HG03159 (cell line): ENCODE measurements around the gene DNAJB13.

Source experiments
- ATAC-seq: cut with Tn5 transposase; IDR thresholded peaks from one replicate; pipeline ENCODE4 v1.9.1; 2021; ENCODE audit warnings: mild to moderate bottlenecking, moderate library complexity; ENCODE audit not compliant: unreplicated experiment

DNAJB13 gene

DNA sequence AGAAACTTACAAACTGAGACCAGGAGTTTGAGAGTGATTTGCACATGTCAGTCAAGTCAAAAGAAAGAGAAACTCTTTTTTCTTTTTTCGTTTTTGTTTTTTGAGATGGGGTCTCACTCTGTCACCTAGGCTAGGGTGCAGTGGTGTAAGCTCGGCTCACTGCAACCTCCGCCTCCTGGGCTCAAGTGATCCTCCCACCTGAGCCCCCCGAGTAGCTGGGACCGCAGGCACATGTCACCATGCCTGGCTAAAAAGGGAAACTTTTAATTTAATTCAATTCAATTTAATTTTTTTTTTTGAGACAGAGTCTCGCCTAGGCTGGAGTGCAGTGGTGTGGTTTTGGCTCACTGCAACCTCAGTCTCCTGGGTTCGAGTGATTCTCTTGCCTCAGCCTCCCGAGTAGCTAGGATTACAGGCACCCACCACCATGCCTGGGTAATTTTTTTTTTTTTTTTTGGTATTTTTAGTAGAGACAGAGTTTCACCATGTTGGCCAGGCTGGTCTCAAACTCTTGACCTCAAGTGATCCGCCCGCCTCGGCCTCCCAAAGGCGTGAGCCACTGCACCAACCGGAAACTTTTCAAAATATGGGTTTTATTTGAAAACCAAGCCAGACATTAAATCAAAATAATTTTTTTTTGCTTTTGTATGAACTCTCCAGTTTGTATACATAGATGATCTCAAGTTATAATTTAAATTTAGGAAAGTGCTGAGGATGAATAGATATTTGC is 48.2 kb downstream of the DNAJB13 start:
- ATAC-seq = no peak

DNA sequence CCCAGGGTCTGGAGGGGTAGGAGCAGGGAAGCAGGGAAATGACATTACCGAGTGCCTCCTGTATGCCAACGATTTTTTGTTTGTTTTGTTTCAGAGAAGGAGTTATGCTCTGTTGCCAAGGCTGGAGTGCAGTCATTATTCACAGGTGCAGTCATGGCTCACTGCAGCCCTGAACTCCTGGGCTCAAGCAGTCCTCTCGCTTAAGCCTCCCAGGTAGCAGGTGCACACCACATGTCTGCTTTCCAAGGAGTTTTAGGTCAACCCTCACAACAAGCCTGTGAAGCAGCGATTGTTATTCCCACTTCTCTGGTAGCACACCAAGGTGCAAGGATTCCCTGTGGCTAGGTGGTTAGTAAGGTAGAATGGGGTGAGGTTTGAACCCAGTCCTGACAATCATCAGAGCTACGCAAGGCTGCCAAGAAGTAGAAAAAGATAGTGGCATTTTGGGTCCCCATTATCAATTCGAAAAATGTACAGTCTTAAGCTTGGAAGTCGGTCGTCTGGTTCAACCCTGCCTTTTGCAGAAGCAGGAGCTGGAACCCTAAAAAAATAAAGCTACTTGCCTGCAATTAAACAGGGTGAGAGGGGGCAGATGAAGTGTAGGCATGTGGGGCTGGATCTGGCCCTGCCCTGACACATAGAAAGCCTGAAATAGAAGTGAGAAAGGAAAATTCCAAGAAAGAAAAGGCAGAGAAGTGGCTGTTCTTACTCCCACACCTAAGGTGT is 48.9 kb downstream of the DNAJB13 start:
- no peak for ATAC-seq

DNA sequence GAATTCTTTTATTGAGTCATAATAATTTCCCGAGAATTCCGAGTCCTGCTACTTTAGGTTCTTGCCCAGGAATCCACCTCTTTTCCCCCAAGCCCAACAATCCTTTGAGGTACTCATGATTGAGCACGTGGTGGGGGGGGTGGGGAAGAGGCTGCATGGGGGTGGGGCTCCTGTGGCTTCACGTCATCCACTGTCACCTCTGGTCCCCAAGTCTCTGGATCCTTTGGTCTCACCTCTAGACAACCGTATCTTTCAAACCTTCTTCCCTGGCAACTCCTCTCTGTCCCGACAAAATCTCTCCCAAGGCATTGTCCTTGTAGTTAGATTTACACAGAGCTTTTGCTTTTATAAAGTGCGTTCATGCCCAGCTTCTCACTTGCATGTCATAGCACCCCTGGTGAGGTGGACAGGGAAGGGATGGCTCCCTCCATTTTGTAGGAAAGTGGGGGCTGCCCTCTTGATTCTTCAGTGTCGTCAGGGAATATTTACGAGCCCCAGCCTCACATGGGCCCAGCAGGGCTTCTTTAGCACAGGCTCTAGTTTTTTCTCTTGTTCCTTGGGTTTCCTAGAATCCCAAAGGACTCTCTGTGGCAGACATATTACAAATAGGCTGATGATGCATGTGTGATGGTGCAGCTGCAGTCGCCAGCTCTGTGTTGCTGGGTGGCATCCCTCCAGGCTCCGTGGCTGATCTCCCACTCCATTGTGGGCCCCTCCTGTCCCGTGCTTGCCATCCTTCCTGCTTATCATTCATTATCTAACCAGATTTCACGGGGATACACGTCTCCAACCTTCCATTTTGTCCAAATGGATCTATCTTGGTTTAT is 49.7 kb downstream of the DNAJB13 start:
- ATAC-seq = no peak

DNA sequence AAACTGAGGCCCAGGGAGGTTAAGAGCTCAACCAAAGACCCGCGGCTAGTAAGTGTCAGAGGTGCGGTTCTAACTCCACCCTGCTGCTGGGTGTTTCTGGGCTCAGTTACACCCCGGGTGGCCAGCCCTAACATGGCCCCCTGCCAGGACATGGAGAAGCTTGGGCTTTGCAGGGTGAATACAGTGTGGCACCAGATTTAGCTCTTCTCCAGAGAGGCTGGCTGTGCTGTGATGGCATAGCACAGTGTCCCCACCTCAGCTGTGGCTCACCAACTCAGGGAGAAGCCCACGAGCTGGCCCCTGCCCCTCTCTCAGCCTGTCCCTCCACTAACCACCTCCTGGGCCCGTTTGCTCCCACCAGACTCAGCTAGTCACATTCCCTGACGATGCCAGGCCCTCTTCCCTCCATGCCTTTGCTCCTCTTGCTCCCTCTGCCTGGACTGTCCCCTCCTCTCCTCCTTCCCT is 51.0 kb downstream of the DNAJB13 start:
- ATAC-seq = no peak

DNA sequence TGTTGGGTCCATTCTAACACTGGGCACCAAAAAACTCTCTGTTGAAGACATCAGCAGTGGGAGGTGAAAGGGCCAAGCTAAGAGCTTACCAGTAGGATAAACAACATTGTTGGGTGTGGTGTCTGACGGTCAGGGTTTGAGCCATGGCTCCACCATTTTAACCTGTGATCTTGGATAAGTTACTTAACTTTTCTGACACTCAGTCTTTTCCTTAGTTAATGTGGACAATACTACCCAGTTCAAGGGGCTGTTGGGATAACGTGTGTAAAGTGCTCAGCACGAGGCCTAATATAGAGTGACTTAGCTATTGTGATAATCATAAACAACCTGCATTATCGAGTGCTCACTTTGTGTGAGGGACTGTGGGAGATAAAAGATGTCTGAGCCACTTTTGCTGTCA is 52.0 kb downstream of the DNAJB13 start:
- ATAC-seq = no peak

DNA sequence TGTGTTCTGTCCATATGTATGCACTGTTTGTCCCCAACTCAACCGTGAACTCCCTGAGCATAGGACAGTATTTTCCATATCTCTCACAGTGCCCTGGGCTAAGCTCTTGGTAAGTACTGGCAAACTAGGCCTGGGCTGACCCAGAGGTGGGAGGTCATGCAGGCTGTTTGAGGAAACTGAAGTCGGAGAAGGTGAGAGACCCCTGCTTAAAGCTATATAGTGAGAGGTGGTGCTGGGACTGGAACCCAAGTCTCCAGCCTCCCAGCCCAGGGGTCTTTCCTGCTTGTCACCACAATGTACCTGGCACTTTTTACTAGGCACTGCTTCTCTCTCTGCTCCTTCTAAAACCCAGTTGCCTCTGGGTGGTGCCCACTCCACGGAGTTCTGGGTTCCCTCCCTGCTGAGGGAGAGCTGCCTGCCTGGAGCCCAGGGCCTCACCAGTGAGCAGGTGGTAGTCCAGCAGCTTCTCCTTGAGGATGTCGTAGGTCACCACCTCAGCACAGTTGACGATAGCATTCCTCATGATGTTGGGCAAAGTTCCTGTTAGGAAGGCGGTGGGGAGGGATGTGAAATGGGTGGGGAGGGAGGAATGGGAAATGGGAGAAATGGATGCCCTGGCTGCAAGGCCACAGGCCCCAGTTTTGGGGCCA is 53.3 kb downstream of the DNAJB13 start:
- no peak for ATAC-seq

DNA sequence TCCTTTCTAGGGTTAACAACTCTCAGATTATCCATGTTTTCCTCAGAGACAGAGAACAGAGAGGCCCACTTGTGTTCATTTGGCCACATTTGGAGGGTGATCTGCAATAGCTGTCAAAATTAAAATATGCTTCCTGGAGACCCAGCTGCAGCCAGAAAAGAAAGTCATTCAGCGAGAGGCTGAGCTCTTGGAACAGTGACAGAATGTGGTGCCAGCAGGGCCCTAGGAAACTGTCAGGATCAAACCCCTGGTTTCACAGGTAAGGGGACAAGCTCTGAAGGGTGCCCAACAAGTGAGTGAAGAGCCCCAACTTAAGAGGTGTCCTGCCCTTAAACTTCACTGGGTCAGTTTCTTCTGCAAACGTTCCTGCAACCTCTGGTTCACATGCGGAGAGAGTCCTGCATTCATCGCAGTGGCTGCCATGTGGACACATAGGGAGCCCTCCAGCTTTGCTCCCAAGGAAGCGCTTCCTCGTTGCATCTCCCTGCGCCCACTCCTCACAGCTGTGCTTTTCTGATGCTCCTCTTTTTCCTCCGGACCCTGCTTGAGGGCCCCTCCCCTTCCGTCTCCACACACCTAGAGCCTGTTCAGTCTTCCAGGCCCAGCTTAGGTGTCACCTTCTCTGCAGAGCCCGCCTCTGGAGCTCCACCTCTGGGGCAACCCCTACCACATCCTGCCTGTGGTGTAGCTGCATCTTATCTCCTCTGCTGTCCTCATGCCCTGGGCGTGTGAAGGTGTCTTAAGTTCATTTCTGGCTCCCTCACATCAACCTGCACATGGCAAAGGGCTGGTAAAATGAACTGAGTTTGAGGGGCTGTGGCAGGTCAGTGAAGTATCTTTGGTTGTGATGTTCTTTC is 54.2 kb downstream of the DNAJB13 start:
- ATAC-seq = no peak

DNA sequence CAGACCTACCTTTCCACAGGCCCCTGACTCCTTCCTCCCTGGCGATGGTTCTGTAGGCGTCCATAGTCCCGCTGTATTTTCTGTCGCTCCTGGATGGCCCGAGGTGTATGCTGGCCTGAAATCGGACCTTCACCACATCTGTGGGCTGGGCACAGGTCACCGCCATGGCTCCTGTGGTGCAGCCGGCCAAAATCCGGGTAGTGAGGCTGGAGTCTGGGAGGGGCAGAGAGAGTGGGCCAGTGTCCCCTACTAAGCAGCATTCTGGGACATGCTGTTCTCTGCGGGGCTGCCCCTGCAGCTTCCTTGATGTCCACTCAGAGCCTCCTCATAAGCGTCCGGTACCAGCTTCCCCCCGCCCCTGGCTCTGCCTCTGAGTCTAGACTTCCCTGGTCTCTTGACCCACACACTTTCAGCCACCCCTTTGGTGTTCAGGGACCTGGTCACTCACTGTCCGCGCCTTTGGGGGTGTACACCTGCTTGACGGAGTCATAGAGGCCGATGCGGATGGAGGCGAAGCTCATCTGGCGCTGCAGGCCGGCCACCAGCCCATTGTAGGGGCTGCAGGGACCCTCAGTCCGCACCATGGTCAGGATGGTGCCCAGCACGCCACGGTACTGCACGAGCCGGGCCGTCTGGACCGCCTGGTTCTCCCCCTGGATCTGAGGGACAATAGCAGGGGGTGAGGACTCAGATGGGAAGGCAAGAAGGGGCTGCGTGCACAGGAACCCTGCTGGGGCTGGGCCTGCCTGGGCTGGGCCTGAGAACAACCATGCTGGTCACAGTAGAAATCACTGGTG is 55.1 kb downstream of the DNAJB13 start:
- no peak for ATAC-seq

DNA sequence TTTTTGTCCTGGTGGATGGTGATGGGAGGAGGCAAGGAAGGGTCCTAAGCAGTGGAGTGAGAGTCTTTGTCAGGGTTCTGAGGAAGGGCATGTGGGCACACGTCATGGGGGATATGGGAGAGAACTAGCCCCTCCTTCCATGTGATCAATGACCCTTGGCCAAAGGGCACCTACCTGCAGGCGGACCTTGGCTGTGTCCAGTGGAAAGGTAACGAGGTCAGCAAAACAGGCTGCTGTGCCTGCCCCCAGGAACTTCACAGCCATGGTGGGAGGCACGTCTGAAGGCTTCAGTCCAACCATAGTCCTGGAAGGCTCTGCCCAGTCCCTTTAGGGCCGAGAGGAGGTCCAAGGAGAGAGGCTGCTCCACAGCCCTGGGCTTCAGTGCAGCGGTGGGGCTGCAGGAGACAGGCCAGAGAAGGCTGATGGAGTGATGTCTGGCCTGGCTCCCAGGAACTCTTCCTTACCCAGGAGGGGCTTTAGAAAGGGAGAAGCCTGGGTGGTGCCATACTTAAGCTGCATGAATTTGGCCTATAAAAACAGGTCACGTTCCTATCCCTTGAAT is 56.0 kb downstream of the DNAJB13 start:
- no peak for ATAC-seq

DNA sequence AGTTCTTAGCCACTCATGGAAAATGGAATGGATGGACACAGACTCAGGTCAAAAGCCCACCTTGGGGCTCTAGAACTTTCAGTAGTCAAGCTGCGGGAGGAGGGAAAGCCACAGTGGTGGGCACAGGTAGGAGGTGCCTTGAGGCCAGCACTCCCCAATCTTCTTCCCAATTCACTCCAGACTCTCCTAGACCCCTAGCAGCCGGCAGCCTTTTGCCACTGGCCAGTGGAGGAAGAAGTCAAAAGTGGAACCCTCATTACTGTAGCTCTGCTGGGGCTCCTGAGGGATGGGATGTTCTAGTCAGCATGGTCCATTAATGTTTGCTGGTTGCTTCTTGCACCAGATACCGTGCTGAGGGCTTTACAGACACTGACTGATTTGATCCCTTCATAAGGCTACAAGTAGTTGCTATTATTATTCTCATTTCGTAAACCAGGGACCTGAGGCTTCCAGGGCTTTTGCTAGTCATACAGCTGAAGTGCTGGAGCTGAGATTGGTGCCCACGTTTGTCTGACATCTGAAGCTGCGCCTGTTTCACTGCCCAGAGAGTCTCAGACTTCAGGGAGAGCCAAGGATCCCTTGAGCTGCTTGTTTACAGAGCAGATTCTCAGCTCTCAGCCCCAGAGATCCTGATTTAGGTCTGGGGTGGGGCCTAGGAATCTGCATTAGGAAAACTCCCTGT is 57.0 kb downstream of the DNAJB13 start:
- no peak for ATAC-seq

DNA sequence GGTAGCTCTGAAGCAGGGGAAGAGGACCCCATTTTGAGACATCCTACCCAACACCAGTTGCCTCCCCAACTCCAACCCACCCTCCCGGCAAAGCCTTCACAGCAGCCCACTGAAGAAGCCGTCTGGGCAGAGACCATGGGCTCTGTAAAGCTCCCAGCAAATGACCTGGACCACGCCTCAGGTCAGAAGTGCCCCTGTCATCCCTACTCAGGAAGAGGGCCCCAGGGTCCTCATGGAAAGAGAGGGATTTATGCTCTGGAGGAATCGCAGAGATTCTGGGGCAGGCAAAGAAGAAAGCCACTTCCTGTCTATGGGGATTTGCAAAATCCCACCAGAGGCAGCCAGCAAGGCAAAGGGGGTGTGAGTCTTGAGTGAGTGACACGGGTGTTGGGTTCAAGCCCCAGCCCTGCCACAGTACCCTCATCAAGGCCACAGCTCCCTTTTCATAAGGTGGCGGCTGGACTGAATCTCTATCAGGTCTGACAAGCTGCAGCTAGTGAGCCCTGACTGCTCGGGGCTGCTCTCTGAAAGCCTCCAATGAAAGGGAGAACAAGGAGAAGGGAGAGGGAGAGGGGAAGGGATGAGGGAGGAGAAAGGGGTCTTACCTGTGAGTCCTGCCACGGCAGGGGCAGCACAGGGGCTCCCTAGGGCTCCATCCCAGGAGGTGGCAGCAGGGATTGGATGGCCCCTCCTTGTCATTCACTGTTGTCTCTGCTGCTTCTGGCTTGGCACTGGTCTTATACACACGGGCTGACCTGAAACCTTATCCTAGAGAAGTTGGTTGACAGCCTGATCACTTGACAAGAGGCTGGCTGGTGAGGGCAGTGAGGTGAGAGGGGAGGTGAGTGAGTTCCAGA is 57.8 kb downstream of the DNAJB13 start, which contains the start of gene UCP3:
TSS of gene UCP3 (minus strand) at position 713 of the 857 bp plus-strand sequence. CDS start 2,043 bp downstream, outside the sequence.
- ATAC-seq = no peak

DNA sequence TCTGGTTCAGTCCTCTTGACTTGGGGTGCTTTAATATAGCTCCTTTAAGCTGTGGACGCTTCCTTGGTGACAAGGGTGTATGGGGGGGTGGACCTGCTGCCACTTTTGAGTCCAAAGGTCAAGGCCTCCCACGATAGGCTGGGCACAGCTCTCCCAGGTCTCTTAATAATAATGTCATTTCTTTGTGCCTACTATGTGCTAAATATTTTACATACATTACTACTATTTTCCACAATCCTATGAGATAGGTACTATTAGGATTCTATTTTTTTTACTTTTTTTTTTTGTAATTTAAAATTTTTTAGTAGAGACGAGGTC is 58.4 kb downstream of the DNAJB13 start:
- no peak for ATAC-seq

DNA sequence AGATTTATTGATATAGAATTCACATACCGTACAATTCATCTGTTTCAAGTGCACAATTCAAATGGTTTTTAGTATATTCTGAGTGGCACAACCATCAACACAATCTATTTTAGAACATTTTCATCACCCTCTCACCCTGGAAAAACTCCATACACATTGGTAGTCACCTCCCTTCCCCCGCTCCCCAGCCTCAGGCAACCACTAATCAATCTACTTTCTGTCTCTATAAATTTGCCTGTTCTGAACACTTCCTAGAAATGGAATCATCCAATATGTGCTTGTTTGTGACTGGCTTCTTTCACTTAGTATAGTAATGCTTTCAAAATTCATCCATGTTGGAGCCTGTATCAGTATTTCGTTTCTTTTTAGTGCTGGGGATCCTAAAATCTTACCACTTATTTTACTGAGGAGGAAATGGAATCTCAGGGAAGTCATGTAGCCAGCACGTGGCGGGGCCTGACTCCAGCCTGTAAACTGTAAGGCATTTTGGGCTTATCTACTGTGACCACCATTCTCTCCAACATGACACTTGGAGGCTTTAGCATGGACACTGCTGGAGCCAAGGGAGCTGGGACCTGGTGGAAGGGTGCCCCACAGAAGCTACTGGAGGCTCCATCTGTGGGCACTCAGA is 59.0 kb downstream of the DNAJB13 start:
- no peak for ATAC-seq

DNA sequence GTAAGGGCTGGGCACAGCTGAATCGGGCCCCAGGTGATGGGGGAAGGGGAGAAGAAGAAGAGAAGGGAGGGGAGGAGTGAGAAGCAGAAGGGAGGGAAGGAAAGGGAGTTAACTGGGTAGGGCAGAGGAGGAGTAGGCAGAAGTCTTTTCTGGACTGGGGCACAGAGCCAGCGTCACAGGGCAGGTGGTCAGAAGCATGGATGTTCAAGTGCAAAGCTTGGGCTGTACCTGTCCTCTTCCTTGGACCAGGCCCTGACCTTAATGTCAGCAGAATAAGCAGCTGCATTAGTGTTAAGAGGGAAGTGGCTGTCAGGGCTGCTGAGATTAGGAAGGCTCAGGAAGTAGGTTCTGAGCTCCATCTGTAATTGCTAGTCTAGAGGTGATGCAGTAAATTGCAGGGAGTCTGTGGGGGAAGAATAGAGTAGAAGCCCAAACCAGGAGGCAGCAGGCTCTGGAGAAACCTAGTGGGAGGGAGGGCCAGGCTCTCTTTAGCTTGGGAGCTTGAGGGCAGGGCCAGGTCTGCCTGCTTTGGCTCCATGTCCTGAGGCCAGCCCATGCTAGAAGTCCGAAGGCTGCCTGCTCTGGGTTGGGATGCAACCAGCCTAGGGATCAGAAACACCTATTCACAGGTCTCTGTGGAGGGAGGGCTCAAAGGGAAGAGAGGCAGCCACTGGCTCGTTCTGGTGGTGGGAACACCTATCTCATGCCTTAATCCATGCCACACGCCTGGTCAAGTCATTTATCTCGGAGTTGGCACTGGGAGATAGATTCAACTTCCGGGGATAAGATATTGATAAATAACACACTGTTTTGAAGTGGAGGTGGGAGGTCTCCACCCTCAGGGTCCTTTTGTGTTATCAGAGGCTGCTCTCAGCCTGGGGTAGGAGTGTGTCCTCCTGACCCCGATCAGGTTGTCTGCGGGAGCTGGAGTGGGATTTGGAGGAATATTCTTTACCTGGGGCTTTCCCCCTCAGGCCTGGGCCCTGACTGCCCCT is 59.8 kb downstream of the DNAJB13 start:
- ATAC-seq = no peak

DNA sequence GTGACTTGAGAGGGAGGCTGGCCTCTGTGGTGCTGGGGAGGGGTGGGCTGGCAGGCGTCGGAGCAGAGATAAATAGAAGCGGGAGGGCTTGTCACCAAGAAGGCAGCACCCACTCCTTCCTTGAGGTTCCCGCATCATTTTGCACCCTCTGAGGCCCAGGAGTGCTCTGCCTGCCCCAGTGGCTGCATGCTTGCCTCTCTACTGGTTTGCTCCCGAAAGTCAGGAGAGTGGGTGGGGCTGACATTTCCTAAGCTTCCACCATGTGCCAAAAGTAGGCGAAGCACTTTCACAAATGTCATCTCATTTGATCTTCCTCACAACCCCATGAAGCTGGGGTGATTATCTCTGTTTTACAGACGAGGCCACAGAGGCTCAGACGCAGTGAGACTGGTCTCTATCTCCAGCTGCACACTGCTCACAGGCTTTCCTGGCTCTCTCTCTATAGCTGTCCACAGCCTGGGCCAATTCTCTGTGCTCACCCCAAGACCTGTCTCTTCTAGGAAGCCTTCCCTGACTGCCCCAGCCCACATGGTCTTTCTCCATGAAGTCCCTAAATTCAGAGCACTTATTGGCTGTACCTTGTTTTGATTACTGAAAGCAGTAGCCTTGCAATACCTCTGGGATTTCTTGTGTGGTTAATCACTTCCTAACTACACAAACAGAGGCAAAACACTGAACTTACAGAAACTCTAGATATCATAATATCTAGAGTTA is 60.7 kb downstream of the DNAJB13 start:
- peak; percentile 78 for ATAC-seq
